Nephron (organoid): Measurements from ENCODE around the gene NHLRC4.
A peak's percentile ranks its signal among the peaks of the same experiment; 100 is the strongest.

Experiments
- H3K27ac Mint-ChIP-seq, 3 experiments: 2 replicates each; pipeline ENCODE4 v1.8.0; 2020; ENCODE audit warnings: mixed read lengths in 3 of 3, mild to moderate bottlenecking in 2 of 3, moderate library complexity in 1 of 3
- H3K27me3 Mint-ChIP-seq: 2 replicates; pipeline ENCODE4 v1.8.0; 2021; ENCODE audit warnings: low read depth, mild to moderate bottlenecking, moderate library complexity, mixed read lengths
- H3K36me3 Mint-ChIP-seq: 2 replicates; pipeline ENCODE4 v1.8.0; 2020; ENCODE audit warnings: low read depth, mixed read lengths
- H3K4me1 Mint-ChIP-seq: 2 replicates; pipeline ENCODE4 v1.8.0; 2020; ENCODE audit warnings: mixed read lengths
- H3K4me3 Mint-ChIP-seq, 3 experiments: 2 replicates each; pipeline ENCODE4 v1.8.0; 2020; ENCODE audit warnings: mild to moderate bottlenecking in 3 of 3, mixed read lengths in 3 of 3, moderate library complexity in 2 of 3
- H3K9me3 Mint-ChIP-seq: 2 replicates; pipeline ENCODE4 v1.8.0; 2020; ENCODE audit warnings: mixed read lengths
- CTCF ChIP-seq, 3 experiments: fragments of 200-600 bp; sonication (generic); IDR thresholded peaks; one replicate each; pipeline ENCODE4 v1.5.0; 2021; ENCODE audit warnings: antibody characterized with exemption in 3 of 3; ENCODE audit not compliant: unreplicated experiment in 3 of 3

Gene NHLRC4

GRCh38 chr16:561957-562938, 4.6 kb upstream of the NHLRC4 start:
- peaks cover 32% of the 10 kb centered on the region for H3K27me3 Mint-ChIP-seq
- TF ChIP-seq CTCF (IDR thresholded peaks at IDR 0.05; ENCODE audit: unreplicated experiment in 3 of 3), result no peak
- peaks cover 18% of the 10 kb centered on the region for H3K4me1 Mint-ChIP-seq
- no peaks in the 10 kb centered on the region for H3K36me3 Mint-ChIP-seq
- H3K4me3 Mint-ChIP-seq, result peak overlapping the region; percentile 28 to 73 (median 45)
- H3K9me3 Mint-ChIP-seq, result no peaks in the 10 kb centered on the region
- peak overlapping the region; percentile 47 to 96 (median 72) for H3K27ac Mint-ChIP-seq

GRCh38 chr16:563072-563644, 3.6 kb upstream of the NHLRC4 start:
- H3K4me1 Mint-ChIP-seq, result peaks cover 18% of the 10 kb centered on the region
- peaks cover 28% of the 10 kb centered on the region for H3K27me3 Mint-ChIP-seq
- H3K27ac Mint-ChIP-seq, result peak overlapping the region in 1 of 3 experiments; percentile 47
- TF ChIP-seq CTCF (IDR thresholded peaks at IDR 0.05; ENCODE audit: unreplicated experiment in 3 of 3), result no peak
- no peaks in the 10 kb centered on the region for H3K36me3 Mint-ChIP-seq
- H3K4me3 Mint-ChIP-seq, result no peak overlapping the region
- H3K9me3 Mint-ChIP-seq, result no peaks in the 10 kb centered on the region

GRCh38 chr16:564690-565418, 2.0 kb upstream of the NHLRC4 start:
- Mint-ChIP-seq H3K4me1 (peaks cover 26% of the 10 kb centered on the region), H3K4me3 (no peak overlapping the region), H3K9me3 (no peaks in the 10 kb centered on the region), H3K27ac (peak overlapping the region; percentile 73 to 95 (median 92)), H3K36me3 (no peaks in the 10 kb centered on the region), H3K27me3 (peaks cover 16% of the 10 kb centered on the region)
- no peak for TF ChIP-seq CTCF (IDR thresholded peaks at IDR 0.05; ENCODE audit: unreplicated experiment in 3 of 3)

- Mint-ChIP-seq H3K27me3 (peaks cover 16% of the 10 kb centered on the region), H3K27ac (peak overlapping the region; percentile 73 to 95 (median 92)), H3K4me1 (peaks cover 27% of the 10 kb centered on the region), H3K36me3 (no peaks in the 10 kb centered on the region), H3K9me3 (no peaks in the 10 kb centered on the region), H3K4me3 (peak overlapping the region; percentile 60 to 66 (median 61))
- TF ChIP-seq CTCF (IDR thresholded peaks at IDR 0.05; ENCODE audit: unreplicated experiment in 3 of 3), result no peak
Measured at GRCh38 chr16:565419-566330, 1.1 kb upstream of the NHLRC4 start.
